NCI-H748 (cell line): ENCODE data around the gene UROD.
A peak's percentile ranks its signal among the peaks of the same experiment; 100 is the strongest.

Experiments used
- DNase-seq: peaks from one replicate; lab custom pipeline; 2025; ENCODE audit not compliant: unreplicated experiment; lab: John Stamatoyannopoulos, UW

Gene UROD

GRCh38 chr1:45008076-45008475 lies 4.0 kb upstream of the UROD start:
- no peak for DNase-seq

GRCh38 chr1:45008516-45008915 lies 3.5 kb upstream of the UROD start:
- DNase-seq = no peak

GRCh38 chr1:45009296-45009865 lies 2.7 kb upstream of the UROD start:
- DNase-seq = no peak

- peak; percentile 69 for DNase-seq
Measured at GRCh38 chr1:45009956-45010854, 1.8 kb upstream of the UROD start.

- peak; percentile 89 for DNase-seq
Measured at GRCh38 chr1:45010855-45011811, 921 bp upstream of the UROD start, which contains the start of gene HECTD3. TSS of gene HECTD3 (minus strand) at chr1:45011324. CDS start at chr1:45011257, 67 bp downstream.

- DNase-seq = peak; percentile 49
Measured at GRCh38 chr1:45012639-45013278, 705 bp downstream of the UROD start.

GRCh38 chr1:45013551-45014209 lies 1.6 kb downstream of the UROD start:
- DNase-seq = no peak

- DNase-seq = peak; percentile 81
Measured at GRCh38 chr1:45014321-45015028, 2.4 kb downstream of the UROD start.

GRCh38 chr1:45015683-45016082 lies 3.6 kb downstream of the UROD start:
- DNase-seq = no peak

- DNase-seq = no peak
Measured at GRCh38 chr1:45016090-45016697, 4.1 kb downstream of the UROD start.

GRCh38 chr1:45016767-45017166 lies 4.7 kb downstream of the UROD start:
- no peak for DNase-seq

GRCh38 chr1:45018599-45019230 lies 6.7 kb downstream of the UROD start:
- peak; percentile 65 for DNase-seq

GRCh38 chr1:45023663-45024062 lies 11.6 kb downstream of the UROD start:
- DNase-seq = no peak

- no peak for DNase-seq
Measured at GRCh38 chr1:45026446-45026845, 14.4 kb downstream of the UROD start.

- no peak for DNase-seq
Measured at GRCh38 chr1:45032837-45033236, 20.8 kb downstream of the UROD start.

- DNase-seq = no peak
Measured at GRCh38 chr1:45033356-45033755, 21.3 kb downstream of the UROD start.

GRCh38 chr1:45035631-45036301 lies 23.7 kb downstream of the UROD start:
- DNase-seq = no peak

GRCh38 chr1:45037456-45037855 lies 25.4 kb downstream of the UROD start:
- DNase-seq = no peak
